CD14-positive monocyte (primary cell): Measurements from ENCODE around the gene NLRC3. TPM values are rescaled to one million over a fixed set of nuclear protein-coding genes. Genes with fewer than 3 reads are reported as not detected.
A peak's percentile ranks its signal among the peaks of the same experiment; 100 is the strongest.

Experiments used
- DNase-seq, 3 donors: peaks; one replicate each; pipeline ENCODE4 v3.0.0-alpha.2; 2011 to 2022
- H2AFZ ChIP-seq: 2 replicates; pipeline ENCODE4 v1.6.0; 2012; ENCODE audit warnings: mild to moderate bottlenecking, low read depth, low read length, inconsistent platforms; ENCODE audit not compliant: insufficient read depth, poor library complexity, severe bottlenecking
- H3K27ac ChIP-seq, 2 donors: 1 replicate in 1 of 2; 2 replicates in 1 of 2; pipeline ENCODE4 v1.5.1; 2012 to 2013; ENCODE audit warnings: low read length in 2 of 2, control low read depth in 1 of 2, inconsistent platforms in 1 of 2, low read depth in 1 of 2, mild to moderate bottlenecking in 1 of 2
- H3K27me3 ChIP-seq, 2 donors: one replicate each; pipeline versions ENCODE4 v1.6.0 to v1.6.1; 2011 to 2013; ENCODE audit warnings: low read length in 2 of 2; ENCODE audit not compliant: control insufficient read depth in 2 of 2, insufficient read depth in 2 of 2
- H3K36me3 ChIP-seq, 2 donors: replicated peaks in 1 of 2; 1 replicate in 1 of 2; 2 replicates in 1 of 2; pipeline versions ENCODE4 v1.5.1 to v1.6.1; 2012 to 2013; ENCODE audit warnings: low read length in 2 of 2, control low read depth in 1 of 2, inconsistent platforms in 1 of 2, mild to moderate bottlenecking in 1 of 2; ENCODE audit not compliant: insufficient read depth in 2 of 2, control insufficient read depth in 1 of 2
- H3K4me1 ChIP-seq, 2 donors: 1 replicate in 1 of 2; 2 replicates in 1 of 2; pipeline versions ENCODE4 v1.5.1 to v1.6.1; 2012 to 2013; ENCODE audit warnings: low read length in 2 of 2, control low read depth in 1 of 2, inconsistent platforms in 1 of 2, mild to moderate bottlenecking in 1 of 2, moderate library complexity in 1 of 2; ENCODE audit not compliant: insufficient read depth in 2 of 2, control insufficient read depth in 1 of 2
- H3K4me2 ChIP-seq: replicated peaks from 2 replicates; pipeline ENCODE3; 2012; ENCODE audit warnings: low read length, moderate library complexity, mild to moderate bottlenecking; ENCODE audit not compliant: poor library complexity, severe bottlenecking; ENCODE audit errors: extremely low read depth
- H3K4me3 ChIP-seq, 3 experiments: fragments of 200-600 bp in 1 of 3; sonication (generic) in 1 of 3; replicated peaks in 1 of 3; 1 replicate in 2 of 3; 2 replicates in 1 of 3; pipeline ENCODE4 v1.5.1; 2011 to 2013; ENCODE audit warnings: low read length in 3 of 3, mild to moderate bottlenecking in 3 of 3, control low read depth in 2 of 3, low read depth in 2 of 3, inconsistent platforms in 1 of 3, moderate library complexity in 1 of 3
- H3K79me2 ChIP-seq: 2 replicates; pipeline ENCODE4 v1.6.0; 2012; ENCODE audit warnings: mild to moderate bottlenecking, control low read depth, inconsistent platforms, low read length, moderate library complexity; ENCODE audit not compliant: insufficient read depth
- H3K9ac ChIP-seq: 2 replicates; pipeline ENCODE4 v1.6.0; 2017; ENCODE audit warnings: low read length, mild to moderate bottlenecking; ENCODE audit not compliant: insufficient read depth, poor library complexity, severe bottlenecking
- H3K9me3 ChIP-seq, 2 donors: replicated peaks in 1 of 2; 1 replicate in 1 of 2; 2 replicates in 1 of 2; pipeline versions ENCODE4 v1.5.1 to v1.6.1; 2012 to 2013; ENCODE audit warnings: low read length in 2 of 2, control low read depth in 1 of 2; ENCODE audit not compliant: control insufficient read depth in 1 of 2, insufficient read depth in 1 of 2
- H4K20me1 ChIP-seq: 2 replicates; pipeline ENCODE4 v1.6.0; 2012; ENCODE audit warnings: mild to moderate bottlenecking, low read length, control low read depth, moderate library complexity; ENCODE audit not compliant: insufficient read depth
- H3K27ac Mint-ChIP-seq, 7 donors: one replicate each; pipeline ENCODE4 v1.8.0; 2020; ENCODE audit warnings: mild to moderate bottlenecking in 7 of 7, mixed read lengths in 7 of 7, moderate library complexity in 6 of 7, inconsistent platforms in 2 of 7
- H3K27me3 Mint-ChIP-seq, 3 donors: one replicate each; pipeline ENCODE4 v1.8.0; 2021 to 2022; ENCODE audit warnings: low read depth in 3 of 3, mild to moderate bottlenecking in 3 of 3, mixed read lengths in 3 of 3, moderate library complexity in 3 of 3, inconsistent platforms in 1 of 3
- H3K36me3 Mint-ChIP-seq, 2 donors: one replicate each; pipeline ENCODE4 v1.8.0; 2020; ENCODE audit warnings: mixed read lengths in 2 of 2, inconsistent platforms in 1 of 2, mild to moderate bottlenecking in 1 of 2
- H3K4me1 Mint-ChIP-seq: one replicate; pipeline ENCODE4 v1.8.0; 2020; ENCODE audit warnings: mild to moderate bottlenecking, mixed read lengths
- H3K4me3 Mint-ChIP-seq, 2 donors: one replicate each; pipeline ENCODE4 v1.8.0; 2020; ENCODE audit warnings: mild to moderate bottlenecking in 2 of 2, mixed read lengths in 2 of 2, moderate library complexity in 1 of 2
- H3K9me3 Mint-ChIP-seq, 7 donors: one replicate each; pipeline ENCODE4 v1.8.0; 2020 to 2022; ENCODE audit warnings: mixed read lengths in 7 of 7, mild to moderate bottlenecking in 6 of 7, moderate library complexity in 6 of 7, inconsistent platforms in 2 of 7
- WGBS: methylation state at CpG from one replicate; pipeline ENCODE4 v1.1.5; 2013; ENCODE audit warnings: missing lambda C conversion rate; ENCODE audit not compliant: insufficient coverage; 5-methylcytosine and 5-hydroxymethylcytosine counted together
- intact Hi-C, 2 donors: fragments of 100-400 bp; cut with micrococcal nuclease; formaldehyde crosslinking; loops; one replicate each; pipeline versions ENCODE4 v1.15.0 to v1.15.1; 2023
- polyA plus RNA-seq, 3 donors: library from polyadenylated mRNA; depleted of rRNA in 1 of 3; unstranded in 2 of 3; stranded (reverse) in 1 of 3; fragments of 300-500 nt in 2 of 3; fragments of >200 nt in 1 of 3; fragmentation: Illumina TruSeq in 2 of 3; gene quantifications; 1 replicate in 2 of 3; 2 replicates in 1 of 3; pipeline ENCODE4 v1.2.3, GENCODE V29; 2012 to 2021
- TF ChIP-seq, protein P1 (sequence below): fragments of 200-600 bp; IDR thresholded peaks from one replicate; pipeline ENCODE4 v1.8.0; 2022; ENCODE audit warnings: antibody characterized with exemption, mild to moderate bottlenecking

NLRC3 gene
- polyA plus RNA-seq, 3 donors = 0.03 to 0.07 (median 0.06) TPM

DNA sequence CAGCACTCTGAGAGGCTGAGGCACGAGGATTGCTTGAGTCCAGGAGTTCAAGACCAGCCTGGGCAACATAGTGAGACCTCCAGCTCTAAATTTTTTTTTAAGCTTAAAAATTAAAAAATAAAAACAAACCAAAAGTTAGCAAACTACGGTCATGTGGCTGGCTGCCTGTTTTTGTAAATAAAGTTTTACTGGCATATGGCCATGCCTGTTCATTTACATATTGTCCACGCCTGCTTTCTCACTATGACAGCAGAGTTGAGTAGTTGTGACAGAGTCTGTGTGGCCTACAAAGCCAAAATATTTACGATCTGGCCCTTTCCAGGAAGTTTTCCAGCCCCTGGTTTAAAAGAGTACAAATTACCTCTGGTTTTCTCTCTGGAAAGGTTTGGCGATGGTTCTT is 30.9 kb upstream of the NLRC3 start:
- intact Hi-C loops = no loop called here
- peaks cover 32% of the 10 kb centered on the region for H3K4me1 Mint-ChIP-seq
- no peak overlapping the region for H3K4me2 ChIP-seq
- no peak overlapping the region for H3K4me3 Mint-ChIP-seq
- DNase-seq = no peak
- 67% methylated on average over 3 of the region's 5 CpGs for WGBS
- no peak overlapping the region for H3K4me3 ChIP-seq
- no peaks in the 10 kb centered on the region for H3K9me3 ChIP-seq
- no peaks in the 10 kb centered on the region for H4K20me1 ChIP-seq
- peak overlapping the region in 1 of 7 donors; percentile 28 for H3K27ac Mint-ChIP-seq
- no peaks in the 10 kb centered on the region for H3K9me3 Mint-ChIP-seq
- H3K36me3 ChIP-seq = peaks cover 4 to 37% of the 10 kb centered on the region in 2 donors
- H3K79me2 ChIP-seq = peaks cover 27% of the 10 kb centered on the region
- H2AFZ ChIP-seq = no peak overlapping the region
- H3K27me3 Mint-ChIP-seq = peaks cover 0 to 1% (median 0%) of the 10 kb centered on the region in 3 donors
- no peaks in the 10 kb centered on the region for H3K27me3 ChIP-seq
- peaks cover 21% of the 10 kb centered on the region in 2 donors for H3K4me1 ChIP-seq
- H3K9ac ChIP-seq = no peak overlapping the region
- H3K27ac ChIP-seq = no peak overlapping the region
- H3K36me3 Mint-ChIP-seq = peaks cover 25 to 46% of the 10 kb centered on the region in 2 donors
- TF ChIP-seq, protein P1, sequence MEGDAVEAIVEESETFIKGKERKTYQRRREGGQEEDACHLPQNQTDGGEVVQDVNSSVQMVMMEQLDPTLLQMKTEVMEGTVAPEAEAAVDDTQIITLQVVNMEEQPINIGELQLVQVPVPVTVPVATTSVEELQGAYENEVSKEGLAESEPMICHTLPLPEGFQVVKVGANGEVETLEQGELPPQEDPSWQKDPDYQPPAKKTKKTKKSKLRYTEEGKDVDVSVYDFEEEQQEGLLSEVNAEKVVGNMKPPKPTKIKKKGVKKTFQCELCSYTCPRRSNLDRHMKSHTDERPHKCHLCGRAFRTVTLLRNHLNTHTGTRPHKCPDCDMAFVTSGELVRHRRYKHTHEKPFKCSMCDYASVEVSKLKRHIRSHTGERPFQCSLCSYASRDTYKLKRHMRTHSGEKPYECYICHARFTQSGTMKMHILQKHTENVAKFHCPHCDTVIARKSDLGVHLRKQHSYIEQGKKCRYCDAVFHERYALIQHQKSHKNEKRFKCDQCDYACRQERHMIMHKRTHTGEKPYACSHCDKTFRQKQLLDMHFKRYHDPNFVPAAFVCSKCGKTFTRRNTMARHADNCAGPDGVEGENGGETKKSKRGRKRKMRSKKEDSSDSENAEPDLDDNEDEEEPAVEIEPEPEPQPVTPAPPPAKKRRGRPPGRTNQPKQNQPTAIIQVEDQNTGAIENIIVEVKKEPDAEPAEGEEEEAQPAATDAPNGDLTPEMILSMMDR = no peak

DNA sequence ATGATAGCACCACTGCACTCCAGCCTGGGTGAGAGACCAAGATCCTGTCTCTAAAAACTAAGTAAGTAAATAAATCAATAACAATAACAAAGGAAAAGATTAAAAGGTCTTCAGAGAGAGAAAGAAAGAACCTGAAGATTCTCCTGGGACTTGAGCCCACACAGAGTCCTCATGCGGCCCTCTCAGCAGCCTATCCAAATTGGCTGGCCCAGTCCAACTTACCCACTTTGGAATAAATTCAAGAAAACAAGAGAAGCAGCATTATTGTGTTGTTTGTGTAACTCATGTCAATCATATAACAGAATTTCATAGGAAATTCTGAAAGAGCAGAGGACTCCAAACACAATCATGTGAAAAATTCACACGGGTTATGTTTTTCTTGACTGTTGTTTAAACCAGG is 30.4 kb upstream of the NLRC3 start:
- H3K9me3 Mint-ChIP-seq = no peaks in the 10 kb centered on the region
- Histone ChIP-seq H3K79me2 (peaks cover 23% of the 10 kb centered on the region), H3K9ac (no peak overlapping the region), H2AFZ (no peak overlapping the region), H4K20me1 (no peaks in the 10 kb centered on the region), H3K4me1 (peaks cover 16 to 17% of the 10 kb centered on the region in 2 donors), H3K4me2 (no peak overlapping the region), H3K9me3 (no peaks in the 10 kb centered on the region), H3K27ac (no peak overlapping the region), H3K36me3 (peaks cover 7 to 42% of the 10 kb centered on the region in 2 donors), H3K27me3 (no peaks in the 10 kb centered on the region), H3K4me3 (no peak overlapping the region)
- TF ChIP-seq, protein P1 = no peak
- H3K4me1 Mint-ChIP-seq = peaks cover 27% of the 10 kb centered on the region
- peak overlapping the region in 1 of 7 donors; percentile 14 for H3K27ac Mint-ChIP-seq
- WGBS = 100% methylated on average over 1 of the region's 2 CpGs
- intact Hi-C loops = no loop called here
- H3K36me3 Mint-ChIP-seq = peaks cover 29 to 51% of the 10 kb centered on the region in 2 donors
- no peak overlapping the region for H3K4me3 Mint-ChIP-seq
- DNase-seq = no peak
- H3K27me3 Mint-ChIP-seq = peaks cover 0 to 1% (median 0%) of the 10 kb centered on the region in 3 donors
